ENCODE results near the gene HCCS. TPM values are rescaled to one million over a fixed set of nuclear protein-coding genes. Genes with fewer than 3 reads are reported as not detected.

HCCS gene
- total and polyA plus RNA-seq, 2 experiments from 2014 or later = 19.2 to 40.5 TPM

DNA sequence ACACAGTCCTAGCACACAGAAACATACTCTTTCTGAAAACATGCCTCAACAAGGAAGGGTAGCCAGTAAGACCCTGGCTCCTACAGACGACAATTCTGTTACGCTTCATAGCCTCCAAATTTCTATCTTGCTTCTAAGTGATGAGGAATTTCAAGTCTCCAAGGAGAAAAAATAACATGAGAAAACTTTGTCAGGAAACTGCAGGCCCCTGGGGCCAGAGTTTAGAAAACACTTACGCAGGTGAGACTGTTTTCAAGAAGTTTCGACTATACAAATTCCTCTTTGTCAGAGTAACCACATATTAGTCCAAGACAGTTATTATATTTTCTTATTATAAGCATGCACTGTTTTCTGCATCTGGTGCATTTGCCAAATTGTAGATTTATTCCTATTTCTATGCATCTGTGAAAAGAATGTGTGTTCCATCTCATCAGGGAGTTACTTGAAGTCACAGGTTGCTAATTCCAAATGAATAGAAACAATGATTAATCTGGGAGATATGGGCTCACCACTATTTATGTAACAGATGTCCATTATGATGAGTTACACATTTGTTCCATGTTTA, 30.3 kb upstream of the HCCS start:
- Histone ChIP-seq H3K27me3 (no peaks in the 10 kb centered on the region), H3K27ac (no peak overlapping the region), H3K9me3 (ENCODE audit: low read depth) (no peaks in the 10 kb centered on the region), H3K4me1 (ENCODE audit: low read depth) (peaks cover 9% of the 10 kb centered on the region), H3K36me3 (no peaks in the 10 kb centered on the region), H3K4me3 (no peak overlapping the region)
- TF ChIP-seq CTCF (IDR thresholded peaks at IDR 0.05; ENCODE audit: low read depth, low read length) = no peak
- no peak for DNase-seq (ENCODE audit: low read depth in 1 of 2, low spot score in 1 of 2)

DNA sequence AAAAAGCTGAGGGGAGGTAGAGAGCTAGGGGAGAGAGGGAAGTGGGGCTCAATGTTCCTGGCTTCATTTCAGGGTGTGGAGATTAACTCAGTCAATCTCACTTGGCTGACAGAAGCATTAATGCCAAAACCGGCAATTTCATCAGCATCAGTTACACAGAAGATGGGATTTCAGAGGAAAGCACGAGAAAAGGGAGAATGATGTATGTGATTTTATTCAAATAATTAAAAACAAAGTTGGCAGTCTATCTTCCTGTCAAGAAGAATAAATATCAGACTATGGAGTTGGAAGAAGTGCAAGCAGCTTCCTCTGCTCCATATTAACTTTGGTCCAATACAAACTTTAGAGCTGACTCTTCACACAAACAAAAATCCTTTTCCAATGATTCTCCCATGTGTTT, 29.6 kb upstream of the HCCS start:
- H3K4me1 ChIP-seq (ENCODE audit: low read depth) = peaks cover 9% of the 10 kb centered on the region
- no peaks in the 10 kb centered on the region for H3K27me3 ChIP-seq
- no peak for DNase-seq (ENCODE audit: low read depth in 1 of 2, low spot score in 1 of 2)
- no peak for TF ChIP-seq CTCF (IDR thresholded peaks at IDR 0.05; ENCODE audit: low read depth, low read length)
- no peaks in the 10 kb centered on the region for H3K9me3 ChIP-seq (ENCODE audit: low read depth)
- no peak overlapping the region for H3K27ac ChIP-seq
- H3K36me3 ChIP-seq = no peaks in the 10 kb centered on the region
- H3K4me3 ChIP-seq = no peak overlapping the region

DNA sequence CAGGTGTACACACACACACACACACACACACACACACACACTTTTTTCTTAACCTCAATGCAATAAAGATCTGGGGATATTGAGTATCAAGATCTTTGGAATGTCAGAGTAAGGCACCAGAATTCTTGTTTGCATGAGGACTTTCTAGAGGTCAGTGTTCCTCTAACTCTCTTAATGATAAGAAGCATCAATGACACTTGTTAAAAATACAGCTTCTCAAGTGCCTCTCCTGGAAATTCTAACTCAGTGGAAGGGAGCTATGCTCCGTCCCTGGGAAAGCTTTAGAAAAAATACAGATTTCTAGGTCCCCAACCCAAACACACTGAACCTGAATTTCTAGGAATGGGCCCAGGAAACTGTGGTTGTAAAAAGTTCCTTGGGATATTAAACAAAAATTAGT, 25.8 kb upstream of the HCCS start:
- Histone ChIP-seq H3K27ac (peak overlapping the region; percentile 89), H3K27me3 (no peaks in the 10 kb centered on the region), H3K4me1 (ENCODE audit: low read depth) (peaks cover 9% of the 10 kb centered on the region), H3K9me3 (ENCODE audit: low read depth) (no peaks in the 10 kb centered on the region), H3K36me3 (no peaks in the 10 kb centered on the region), H3K4me3 (no peak overlapping the region)
- peak in 1 of 2 donors; percentile 64 for DNase-seq (ENCODE audit: low read depth in 1 of 2, low spot score in 1 of 2)
- no peak for TF ChIP-seq CTCF (IDR thresholded peaks at IDR 0.05; ENCODE audit: low read depth, low read length)

GRCh38 chrX:11089802-11090201, 21.3 kb upstream of the HCCS start:
- DNase-seq (ENCODE audit: low read depth in 1 of 2, low spot score in 1 of 2) = no peak
- no peaks in the 10 kb centered on the region for H3K36me3 ChIP-seq
- peaks cover 6% of the 10 kb centered on the region for H3K4me1 ChIP-seq (ENCODE audit: low read depth)
- H3K27me3 ChIP-seq = no peaks in the 10 kb centered on the region
- H3K27ac ChIP-seq = no peak overlapping the region
- TF ChIP-seq CTCF (IDR thresholded peaks at IDR 0.05; ENCODE audit: low read depth, low read length) = no peak
- H3K9me3 ChIP-seq (ENCODE audit: low read depth) = no peaks in the 10 kb centered on the region
- no peak overlapping the region for H3K4me3 ChIP-seq

- no peak overlapping the region for H3K27ac ChIP-seq
- H3K4me3 ChIP-seq = no peak overlapping the region
- no peak for DNase-seq (ENCODE audit: low read depth in 1 of 2, low spot score in 1 of 2)
- H3K4me1 ChIP-seq (ENCODE audit: low read depth) = peaks cover 15% of the 10 kb centered on the region
- H3K27me3 ChIP-seq = no peaks in the 10 kb centered on the region
- no peaks in the 10 kb centered on the region for H3K9me3 ChIP-seq (ENCODE audit: low read depth)
- H3K36me3 ChIP-seq = no peaks in the 10 kb centered on the region
- TF ChIP-seq CTCF (IDR thresholded peaks at IDR 0.05; ENCODE audit: low read depth, low read length) = no peak
These were observed 13.2 kb upstream of the HCCS start for GRCh38 chrX:11097933-11098332.

Measured in cardiac muscle cell (in vitro differentiated cells and primary cell).